Kidney glomerular epithelial cell (primary cell): ENCODE data around the gene ACOX3.
"Not testable (repeated sequence)": the region's sequence is repeated elsewhere in the genome, so short reads cannot be mapped to it uniquely, and the experiment has no call there.

ENCODE experiments used
- DNase-seq: peaks from one replicate; lab custom pipeline; 2025; lab: John Stamatoyannopoulos, UW

ACOX3 gene

DNA sequence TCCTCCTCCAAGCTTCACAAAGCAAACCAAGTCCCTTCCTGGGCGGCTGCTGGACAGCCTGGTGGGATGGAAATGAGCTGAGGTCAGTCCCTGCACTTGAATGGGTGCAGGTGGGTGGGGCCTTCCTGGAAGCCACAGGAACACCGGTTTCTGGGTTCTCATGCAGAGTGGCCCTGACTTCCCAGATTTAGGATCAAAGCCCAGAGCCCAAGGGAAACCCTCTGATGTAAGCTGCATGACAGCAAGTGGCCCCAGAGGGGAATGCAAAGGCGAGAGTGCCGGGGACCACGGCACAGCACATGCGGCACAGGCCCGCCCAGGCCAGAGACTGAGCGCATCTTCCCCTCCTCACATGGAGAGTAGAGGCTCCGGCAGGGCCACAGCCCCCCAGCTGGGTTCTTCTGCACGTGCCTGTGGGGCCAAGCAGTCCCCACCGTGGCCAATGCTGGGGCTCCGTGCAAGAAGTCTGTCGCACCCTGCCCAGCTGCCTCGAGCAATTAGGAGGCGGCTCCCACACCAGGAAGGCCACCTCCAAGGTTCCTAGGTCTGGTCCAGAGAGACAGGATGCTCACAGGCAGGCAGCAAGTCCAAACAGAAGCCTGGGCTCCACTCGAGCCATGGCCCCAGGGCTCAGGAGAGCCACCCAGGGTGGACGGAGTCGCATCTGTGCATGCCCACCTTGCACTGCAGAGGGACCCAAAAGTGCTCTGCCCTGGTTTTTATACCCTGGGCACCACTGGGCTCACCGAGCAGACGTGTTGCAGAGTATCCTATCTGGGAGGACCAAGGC lies 88.0 kb downstream of the ACOX3 start:
- DNase-seq, result no peak

DNA sequence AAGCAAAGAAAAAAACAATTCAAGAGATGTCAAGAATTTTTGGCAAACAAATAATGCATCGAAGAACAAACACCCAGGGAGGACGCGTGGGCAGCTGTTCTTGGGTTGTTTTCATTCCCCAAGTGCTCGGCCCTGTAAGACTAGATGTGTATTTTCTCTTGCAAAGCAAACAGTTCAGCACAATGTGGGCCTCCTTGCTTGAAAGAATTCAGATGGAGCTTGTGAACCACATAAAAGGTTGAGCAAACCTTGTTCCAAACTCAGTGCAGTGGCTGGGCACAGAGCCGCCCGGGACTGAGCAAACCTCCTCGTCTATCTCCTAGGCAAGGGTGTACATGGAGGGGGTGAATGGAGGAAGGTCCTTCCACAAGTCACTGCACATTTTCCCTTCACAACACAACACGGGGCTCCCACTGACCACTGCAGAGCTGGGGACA lies 88.6 kb downstream of the ACOX3 start:
- peak; percentile 45 for DNase-seq

GRCh38 chr4:8350841-8351461 lies 89.6 kb downstream of the ACOX3 start:
- DNase-seq, result no peak

DNA sequence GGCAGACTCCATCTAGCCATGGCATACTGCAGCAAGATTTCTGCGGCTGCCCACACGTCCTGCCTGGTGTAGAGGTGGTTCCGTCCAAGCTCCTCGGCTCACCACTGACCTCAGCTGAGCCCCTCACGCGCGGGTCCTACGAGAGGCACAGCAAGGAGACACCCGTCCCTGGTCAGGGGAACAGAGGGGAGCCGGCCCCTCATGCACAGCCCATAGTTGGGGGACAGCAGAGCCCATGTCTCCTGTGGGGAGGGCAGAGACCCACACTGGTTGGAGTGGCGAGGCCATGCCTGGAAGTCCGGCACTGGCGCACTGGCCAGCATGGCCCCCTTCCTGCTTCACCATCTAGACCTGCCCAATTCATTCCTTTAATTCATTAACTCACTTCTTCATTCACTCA lies 90.2 kb downstream of the ACOX3 start:
- DNase-seq, result no peak

GRCh38 chr4:8349664-8350236 lies 90.8 kb downstream of the ACOX3 start:
- no peak for DNase-seq

GRCh38 chr4:8349236-8349635 lies 91.3 kb downstream of the ACOX3 start:
- not testable (repeated sequence) for DNase-seq

GRCh38 chr4:8348071-8348470 lies 92.5 kb downstream of the ACOX3 start:
- DNase-seq, result no peak

DNA sequence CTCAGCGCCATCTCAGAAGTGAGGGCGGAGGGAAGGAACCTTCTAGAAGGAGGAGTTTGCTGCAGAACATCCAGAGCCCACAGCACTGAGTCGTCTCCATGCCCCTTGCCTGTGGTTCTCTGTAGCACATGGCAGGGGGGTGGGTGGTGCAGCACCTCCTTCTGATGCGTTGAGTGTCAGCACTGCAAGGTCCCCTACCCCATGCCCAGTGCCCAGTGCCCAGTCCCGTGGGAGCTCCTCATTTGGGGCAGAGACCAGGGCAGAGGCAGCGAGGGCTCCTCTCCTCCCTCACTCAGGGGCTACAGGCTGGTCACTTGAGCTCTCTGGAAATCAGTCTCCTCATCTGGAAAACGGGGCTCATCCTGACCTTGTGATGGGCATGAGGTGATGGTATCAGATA lies 92.9 kb downstream of the ACOX3 start:
- no peak for DNase-seq

DNA sequence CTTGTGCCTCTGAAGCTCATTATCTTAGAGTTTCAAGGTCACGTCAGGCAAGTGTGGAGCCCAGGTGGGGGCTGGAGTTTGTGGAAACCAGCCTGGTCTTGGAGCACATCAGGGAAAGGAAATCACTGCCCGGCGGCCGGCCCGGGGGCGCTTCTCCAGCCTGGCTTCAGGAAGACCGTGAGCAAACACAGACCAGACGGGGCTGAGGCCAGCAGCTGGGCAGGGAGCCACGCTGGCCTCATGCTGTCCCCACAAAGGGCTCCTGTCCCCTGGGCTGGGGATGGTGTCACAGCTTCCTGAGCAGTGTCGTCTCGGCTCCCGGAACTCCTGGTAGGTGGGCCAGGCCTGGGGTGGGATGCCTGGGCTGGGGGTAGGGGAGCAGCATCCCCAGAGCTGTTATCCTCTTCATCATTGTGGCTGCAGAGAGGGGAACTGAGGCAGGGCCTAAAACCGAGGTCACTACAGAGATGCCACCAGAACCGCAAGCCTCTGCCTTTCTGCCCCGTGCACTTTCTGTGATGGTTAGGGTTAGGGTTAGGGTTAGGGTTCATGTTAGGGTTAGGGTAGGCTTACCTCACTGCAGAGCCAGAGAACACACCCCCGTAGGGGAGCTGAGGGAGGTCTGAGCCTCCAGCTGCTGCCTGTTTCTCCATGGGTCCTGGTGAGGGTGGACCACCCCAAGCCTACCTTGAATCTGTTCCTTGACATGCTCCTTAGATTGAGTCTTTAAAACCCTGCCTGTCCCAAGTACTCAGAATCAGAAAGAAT lies 93.5 kb downstream of the ACOX3 start:
- no peak for DNase-seq

GRCh38 chr4:8345946-8346814 lies 94.3 kb downstream of the ACOX3 start:
- no peak for DNase-seq

- DNase-seq, result no peak
Observed at GRCh38 chr4:8345053-8345945, 95.2 kb downstream of the ACOX3 start.

DNA sequence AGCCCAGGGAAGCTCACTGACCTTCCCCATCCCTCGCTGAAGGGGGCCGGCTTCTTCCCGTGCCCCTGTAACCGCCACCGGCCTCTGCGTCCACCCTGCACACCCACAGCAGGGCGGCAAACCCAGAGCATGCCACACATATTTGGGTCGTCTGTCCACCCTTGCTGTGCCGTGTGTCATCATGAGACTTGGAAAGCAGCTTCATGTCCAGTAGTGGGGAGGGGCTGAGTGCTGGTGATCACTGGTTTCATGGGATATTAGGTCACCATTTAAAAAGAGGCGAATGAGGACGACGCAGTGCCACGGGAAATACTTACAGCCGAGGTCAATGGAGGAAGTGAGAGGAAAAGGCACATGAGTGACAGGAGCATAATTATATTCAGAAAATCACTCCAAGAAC lies 96.1 kb downstream of the ACOX3 start:
- DNase-seq, result no peak

DNA sequence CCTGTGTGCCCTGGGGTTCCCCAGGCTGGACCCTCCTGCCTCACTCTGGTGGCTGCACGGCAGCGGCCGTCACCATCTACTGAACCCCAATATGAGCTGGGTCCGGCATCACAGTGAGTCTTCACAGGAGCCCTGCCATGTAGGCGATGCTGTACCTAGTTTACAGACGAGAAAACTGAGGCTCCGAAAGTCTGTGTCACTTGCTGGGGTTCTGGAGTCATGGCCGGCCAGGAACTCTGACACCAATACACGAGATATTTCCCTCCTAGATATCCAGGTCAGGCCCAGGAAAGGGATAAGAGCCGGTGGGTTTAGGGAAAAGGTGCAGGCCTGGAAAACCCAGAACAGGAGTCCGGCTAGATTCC lies 96.6 kb downstream of the ACOX3 start:
- DNase-seq, result no peak

DNA sequence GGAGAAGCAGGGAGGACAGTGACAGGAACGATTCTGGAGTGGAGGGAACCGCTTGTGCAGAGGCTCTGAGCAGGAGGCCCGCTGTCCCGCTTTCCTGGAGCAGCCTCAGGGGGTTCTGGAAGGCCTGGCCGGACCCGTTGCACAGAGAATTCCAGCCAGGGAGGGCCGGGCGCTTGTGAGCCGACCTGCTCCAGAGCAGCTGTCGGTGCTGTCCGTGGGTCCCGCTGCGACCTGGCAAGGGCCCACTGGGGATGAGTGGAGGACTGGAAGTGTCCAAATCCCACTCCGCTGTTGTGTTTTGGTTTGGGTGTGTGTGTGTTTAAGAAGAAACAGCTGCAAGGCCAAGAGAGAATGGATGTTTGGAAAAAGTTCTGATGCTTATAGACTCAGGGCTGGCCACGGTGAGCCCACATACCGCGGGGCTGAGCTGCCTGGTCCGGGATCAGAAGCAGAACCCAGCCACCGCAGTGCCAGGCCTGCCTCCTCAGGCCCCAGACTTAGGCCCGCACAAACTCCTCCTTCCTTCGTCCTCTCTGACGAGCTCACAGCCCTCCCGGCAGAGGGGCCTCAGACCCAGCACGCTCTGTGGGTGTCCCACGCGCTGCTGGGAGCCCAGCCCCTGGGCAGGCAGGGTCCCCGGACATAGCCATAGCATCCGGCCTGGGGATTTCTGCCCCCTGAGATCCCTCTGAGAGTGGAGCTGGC lies 97.1 kb downstream of the ACOX3 start:
- DNase-seq, result no peak

- no peak for DNase-seq
Observed at GRCh38 chr4:8342651-8343261, 97.8 kb downstream of the ACOX3 start.

GRCh38 chr4:8341691-8342090 lies 98.8 kb downstream of the ACOX3 start:
- peak; percentile 42 for DNase-seq

GRCh38 chr4:8341281-8341680 lies 99.2 kb downstream of the ACOX3 start:
- DNase-seq, result not testable (repeated sequence)

GRCh38 chr4:8340781-8341241 lies 99.7 kb downstream of the ACOX3 start:
- DNase-seq, result no peak

DNA sequence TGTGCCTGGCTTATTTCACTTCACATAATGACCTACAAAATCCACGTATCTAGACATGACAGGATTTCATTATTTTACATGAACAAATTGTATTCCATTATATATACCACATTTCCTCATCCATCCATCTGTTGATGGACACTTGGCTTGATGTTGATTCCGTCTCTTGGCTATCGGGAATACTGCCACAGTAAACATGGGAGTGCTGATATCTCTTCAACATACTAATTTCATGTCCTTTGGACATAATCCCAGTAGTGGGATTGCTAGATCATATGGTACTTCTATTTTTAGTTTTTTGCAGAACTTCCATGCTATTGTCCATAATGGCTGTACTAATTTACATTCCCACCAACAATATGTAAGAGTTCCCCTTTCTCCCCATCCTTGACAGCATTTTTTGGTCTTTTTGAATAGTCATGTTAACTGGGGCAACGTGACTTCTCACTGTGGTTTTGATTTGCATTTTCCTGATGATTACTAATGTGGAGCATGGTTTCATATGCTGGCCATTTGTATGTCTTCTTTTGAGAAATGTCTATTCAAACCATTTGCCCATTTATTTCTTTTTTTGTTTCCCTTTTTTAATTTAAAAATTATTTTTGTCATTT lies 102.1 kb downstream of the ACOX3 start:
- DNase-seq, result no peak
